K562 (cell line): ENCODE results near the gene ANO3.

Experiments used
- CTCF ChIP-seq, 3 experiments: IDR thresholded peaks in 2 of 3; conservative IDR thresholded peaks in 1 of 3; 2 replicates each; pipeline ENCODE4 v1.5.1; 2011 to 2012; ENCODE audit warnings: low read length in 3 of 3, mild to moderate bottlenecking in 3 of 3, control low read depth in 2 of 3, improper control_type of control experiment in 1 of 3, inconsistent platforms in 1 of 3, low read depth in 1 of 3, mixed read lengths in 1 of 3, moderate library complexity in 1 of 3; ENCODE audit not compliant: insufficient read depth in 2 of 3
- EZH2 ChIP-seq: IDR thresholded peaks from 2 replicates; pipeline ENCODE4 v1.6.1; 2012; ENCODE audit warnings: low read depth, mild to moderate bottlenecking, inconsistent platforms, low read length, borderline replicate concordance
- MAX ChIP-seq: sonication (generic); formaldehyde crosslinking; IDR thresholded peaks from 2 replicates; pipeline ENCODE4 v1.9.0; 2022; ENCODE audit warnings: mild to moderate bottlenecking, missing genetic modification reagents
- NFRKB ChIP-seq: fragments of 450-650 bp; IDR thresholded peaks from 2 replicates; pipeline ENCODE4 v1.6.1; 2016; ENCODE audit warnings: low read depth
- NRF1 ChIP-seq, 2 experiments: fragments of 450-650 bp; IDR thresholded peaks in 1 of 2; conservative IDR thresholded peaks in 1 of 2; 2 replicates each; pipeline ENCODE4 v1.6.1; 2014; ENCODE audit warnings: mild to moderate bottlenecking in 2 of 2
- PREB ChIP-seq: sonication (generic); formaldehyde crosslinking; IDR thresholded peaks from 2 replicates; pipeline ENCODE4 v1.8.1; 2023; ENCODE audit warnings: mild to moderate bottlenecking, missing genetic modification reagents
- SAFB ChIP-seq: fragments of 200-400 bp; formaldehyde crosslinking; IDR thresholded peaks from 2 replicates; pipeline ENCODE4 v1.6.1; 2017; ENCODE audit warnings: low read depth, low read length, borderline replicate concordance
- SREBF2 ChIP-seq: sonication (generic); formaldehyde crosslinking; IDR thresholded peaks from 2 replicates; pipeline ENCODE4 v1.4.0; 2020; ENCODE audit warnings: mild to moderate bottlenecking, missing genetic modification reagents
- STAT5B ChIP-seq: fragments of 250-450 bp; sonication (Bioruptor Pico); IDR thresholded peaks from 2 replicates; pipeline ENCODE4 v1.8.0; 2021; ENCODE audit warnings: mild to moderate bottlenecking, inconsistent platforms
- TCF15 ChIP-seq: fragments of 250-450 bp; sonication (Bioruptor Pico); IDR thresholded peaks from 2 replicates; pipeline ENCODE4 v1.8.0; 2022; ENCODE audit warnings: moderate library complexity, mild to moderate bottlenecking, inconsistent platforms
- TF ChIP-seq, protein P1 (sequence below): fragments of 250-450 bp; sonication (Bioruptor Pico); IDR thresholded peaks from 2 replicates; pipeline ENCODE4 v1.4.0; 2020; ENCODE audit warnings: borderline replicate concordance
- TF ChIP-seq, protein P2 (sequence below): fragments of 450-650 bp; IDR thresholded peaks from 2 replicates; pipeline ENCODE4 v1.6.1; 2016
- TF ChIP-seq, protein P3 (sequence below): fragments of 450-650 bp; conservative IDR thresholded peaks from 2 replicates; pipeline ENCODE4 v1.6.1; 2016; ENCODE audit warnings: missing genetic modification characterization, low read depth, mild to moderate bottlenecking, missing compliant biosample characterization, moderate library complexity

GRCh38 chr11:26549176-26549575 lies 217.2 kb downstream of the ANO3 start:
- TF ChIP-seq EZH2 = no peak
- TF ChIP-seq CTCF (IDR thresholded peaks at IDR 0.05 in 2 of 3, conservative IDR thresholded peaks at IDR 0.05 in 1 of 3; ENCODE audit: insufficient read depth in 2 of 3, low read depth in 1 of 3, low read length in 3 of 3) = no peak
- TF ChIP-seq TCF15 (CRISPR knock-in tag) = no peak
- no peak for TF ChIP-seq PREB (CRISPR knock-in tag)
- no peak for TF ChIP-seq MAX
- TF ChIP-seq SREBF2 (CRISPR knock-in tag) = no peak
- TF ChIP-seq STAT5B (CRISPR knock-in tag) = no peak
- TF ChIP-seq, protein P1, sequence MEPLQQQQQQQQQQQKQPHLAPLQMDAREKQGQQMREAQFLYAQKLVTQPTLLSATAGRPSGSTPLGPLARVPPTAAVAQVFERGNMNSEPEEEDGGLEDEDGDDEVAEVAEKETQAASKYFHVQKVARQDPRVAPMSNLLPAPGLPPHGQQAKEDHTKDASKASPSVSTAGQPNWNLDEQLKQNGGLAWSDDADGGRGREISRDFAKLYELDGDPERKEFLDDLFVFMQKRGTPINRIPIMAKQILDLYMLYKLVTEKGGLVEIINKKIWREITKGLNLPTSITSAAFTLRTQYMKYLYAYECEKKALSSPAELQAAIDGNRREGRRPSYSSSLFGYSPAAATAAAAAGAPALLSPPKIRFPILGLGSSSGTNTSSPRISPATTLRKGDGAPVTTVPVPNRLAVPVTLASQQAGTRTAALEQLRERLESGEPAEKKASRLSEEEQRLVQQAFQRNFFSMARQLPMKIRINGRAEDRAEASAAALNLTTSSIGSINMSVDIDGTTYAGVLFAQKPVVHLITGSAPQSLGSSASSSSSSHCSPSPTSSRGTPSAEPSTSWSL = no peak
- TF ChIP-seq SAFB = no peak
- TF ChIP-seq, protein P2, sequence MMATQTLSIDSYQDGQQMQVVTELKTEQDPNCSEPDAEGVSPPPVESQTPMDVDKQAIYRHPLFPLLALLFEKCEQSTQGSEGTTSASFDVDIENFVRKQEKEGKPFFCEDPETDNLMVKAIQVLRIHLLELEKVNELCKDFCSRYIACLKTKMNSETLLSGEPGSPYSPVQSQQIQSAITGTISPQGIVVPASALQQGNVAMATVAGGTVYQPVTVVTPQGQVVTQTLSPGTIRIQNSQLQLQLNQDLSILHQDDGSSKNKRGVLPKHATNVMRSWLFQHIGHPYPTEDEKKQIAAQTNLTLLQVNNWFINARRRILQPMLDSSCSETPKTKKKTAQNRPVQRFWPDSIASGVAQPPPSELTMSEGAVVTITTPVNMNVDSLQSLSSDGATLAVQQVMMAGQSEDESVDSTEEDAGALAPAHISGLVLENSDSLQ = no peak
- TF ChIP-seq NRF1 (conservative IDR thresholded peaks at IDR 0.05 in 1 of 2, IDR thresholded peaks at IDR 0.05 in 1 of 2) = no peak
- TF ChIP-seq NFRKB = no peak
- TF ChIP-seq, protein P3, sequence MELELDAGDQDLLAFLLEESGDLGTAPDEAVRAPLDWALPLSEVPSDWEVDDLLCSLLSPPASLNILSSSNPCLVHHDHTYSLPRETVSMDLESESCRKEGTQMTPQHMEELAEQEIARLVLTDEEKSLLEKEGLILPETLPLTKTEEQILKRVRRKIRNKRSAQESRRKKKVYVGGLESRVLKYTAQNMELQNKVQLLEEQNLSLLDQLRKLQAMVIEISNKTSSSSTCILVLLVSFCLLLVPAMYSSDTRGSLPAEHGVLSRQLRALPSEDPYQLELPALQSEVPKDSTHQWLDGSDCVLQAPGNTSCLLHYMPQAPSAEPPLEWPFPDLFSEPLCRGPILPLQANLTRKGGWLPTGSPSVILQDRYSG (tag) = no peak
